Stromal cell of bone marrow (primary cell): ENCODE results near the gene SCAMP4.

Source experiments
- DNase-seq: peaks from one replicate; pipeline ENCODE4 v3.0.0-alpha.2; 2012; ENCODE audit warnings: low read depth

Gene SCAMP4

GRCh38 chr19:1938071-1938470, 32.9 kb downstream of the SCAMP4 start:
- no peak for DNase-seq

- DNase-seq, result no peak
These were observed 36.2 kb downstream of the SCAMP4 start, which contains the start of gene CSNK1G2 for GRCh38 chr19:1941146-1942077. Gene CSNK1G2 (plus strand): TSS chr19:1941172. CDS start chr19:1969773, 28,601 bp downstream.

- DNase-seq, result peak; percentile 27
These were observed 37.1 kb downstream of the SCAMP4 start for GRCh38 chr19:1942078-1942933.

- no peak for DNase-seq
These were observed 37.8 kb downstream of the SCAMP4 start for GRCh38 chr19:1942934-1943555.

GRCh38 chr19:1943661-1944087, 38.5 kb downstream of the SCAMP4 start:
- no peak for DNase-seq

- no peak for DNase-seq
These were observed 39.1 kb downstream of the SCAMP4 start for GRCh38 chr19:1944088-1944915.

- no peak for DNase-seq
These were observed 39.8 kb downstream of the SCAMP4 start for GRCh38 chr19:1944916-1945561.

GRCh38 chr19:1945899-1946298, 40.7 kb downstream of the SCAMP4 start:
- DNase-seq, result no peak

- DNase-seq, result no peak
These were observed 42.5 kb downstream of the SCAMP4 start for GRCh38 chr19:1947651-1948209.

- DNase-seq, result no peak
These were observed 44.3 kb downstream of the SCAMP4 start for GRCh38 chr19:1949304-1950101.

- no peak for DNase-seq
These were observed 45.4 kb downstream of the SCAMP4 start for GRCh38 chr19:1950640-1951039.

- DNase-seq, result no peak
These were observed 47.4 kb downstream of the SCAMP4 start for GRCh38 chr19:1952635-1953034.

- DNase-seq, result no peak
These were observed 47.8 kb downstream of the SCAMP4 start for GRCh38 chr19:1953037-1953436.

- DNase-seq, result no peak
These were observed 48.4 kb downstream of the SCAMP4 start for GRCh38 chr19:1953441-1954094.

- DNase-seq, result no peak
These were observed 49.3 kb downstream of the SCAMP4 start for GRCh38 chr19:1954532-1954933.

GRCh38 chr19:1955171-1956121, 50.2 kb downstream of the SCAMP4 start:
- no peak for DNase-seq

GRCh38 chr19:1956122-1956494, 50.9 kb downstream of the SCAMP4 start:
- no peak for DNase-seq
